HG03175 (cell line): ENCODE measurements around the gene VPS26B.
A peak's percentile ranks its signal among the peaks of the same experiment; 100 is the strongest.
"Not testable (repeated sequence)": the region's sequence is repeated elsewhere in the genome, so short reads cannot be mapped to it uniquely, and the experiment has no call there.

Source experiments
- ATAC-seq: cut with Tn5 transposase; IDR thresholded peaks from one replicate; pipeline ENCODE4 v1.9.1; 2021; ENCODE audit warnings: mild to moderate bottlenecking, moderate library complexity; ENCODE audit not compliant: unreplicated experiment

VPS26B gene

DNA sequence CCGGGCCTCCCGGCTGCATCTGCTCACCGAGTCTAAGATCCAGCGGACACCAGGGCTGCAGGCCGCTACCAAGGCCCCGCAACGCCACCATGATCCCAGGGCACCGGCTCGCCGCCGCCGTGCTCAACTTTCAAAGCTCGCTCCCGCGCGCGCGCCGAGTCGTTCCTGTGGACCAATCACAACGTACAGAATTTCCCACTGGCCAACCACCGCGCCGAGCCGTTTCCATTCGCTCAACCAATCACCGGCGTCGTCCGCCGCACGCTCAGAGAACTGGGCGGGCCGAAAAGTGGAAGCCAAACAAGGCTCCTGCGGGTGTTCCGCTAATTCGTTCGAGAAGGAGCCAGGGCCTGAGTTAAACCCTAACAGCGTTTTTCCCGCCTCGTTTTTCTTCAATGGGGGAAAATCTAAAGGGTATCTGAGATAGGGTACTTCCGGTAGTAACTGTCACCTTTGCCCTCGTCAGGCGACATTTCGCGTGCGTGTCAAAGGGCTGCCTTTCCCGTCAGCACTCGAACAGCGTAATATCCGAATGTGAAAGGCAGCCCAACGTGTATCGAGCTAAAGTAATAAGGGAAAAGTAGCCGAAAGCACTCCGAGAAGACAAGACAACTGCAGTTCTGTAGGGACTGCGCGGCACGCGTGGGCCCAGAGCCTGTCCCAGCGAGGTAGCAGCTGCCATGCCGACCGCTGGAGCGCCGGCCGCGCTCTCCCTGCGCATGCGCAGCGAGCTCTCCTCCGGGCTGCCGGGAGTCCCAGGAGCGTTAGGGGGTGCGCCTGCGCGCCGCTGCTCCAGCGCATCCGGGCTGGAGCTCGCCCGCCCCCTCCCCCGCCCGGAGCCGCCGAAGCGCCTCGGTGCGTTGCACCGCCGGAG lies at the start of gene VPS26B, which contains the start of gene NCAPD3:
Gene VPS26B, plus strand, starts transcription at position 836 of the 874 bp plus-strand sequence. CDS start 452 bp downstream, outside the sequence.
Gene NCAPD3, minus strand, starts transcription at position 132 of the 874 bp plus-strand sequence. Its CDS starts 41 bp downstream, at position 91.
- ATAC-seq: peak; percentile 77

GRCh38 chr11:134176284-134176683 lies 48.2 kb upstream of the VPS26B start:
- ATAC-seq: no peak

GRCh38 chr11:134178032-134178674 lies 46.3 kb upstream of the VPS26B start:
- no peak for ATAC-seq

- ATAC-seq: no peak
Observed at GRCh38 chr11:134181707-134182106, 42.8 kb upstream of the VPS26B start.

DNA sequence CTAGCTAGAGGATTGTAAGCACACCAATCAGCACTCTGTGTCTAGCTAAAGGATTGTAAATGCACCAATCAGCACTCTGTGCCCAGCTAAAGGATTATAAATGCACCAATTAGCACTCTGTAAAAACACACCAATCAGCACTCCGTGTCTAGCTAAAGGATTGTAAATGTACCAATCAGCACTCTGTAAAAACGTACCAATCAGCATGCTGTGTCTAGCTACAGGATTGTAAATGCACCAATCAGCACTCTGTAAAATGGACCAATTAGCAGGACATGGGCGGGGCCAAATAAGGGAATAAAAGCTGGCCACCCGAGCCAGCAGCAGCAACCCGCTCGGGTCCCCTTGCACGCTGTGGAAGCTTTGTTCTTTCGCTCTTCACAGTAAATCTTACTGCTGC lies 36.4 kb upstream of the VPS26B start:
- not testable (repeated sequence) for ATAC-seq

- no peak for ATAC-seq
Observed at GRCh38 chr11:134196756-134197155, 27.7 kb upstream of the VPS26B start.

- no peak for ATAC-seq
Observed at GRCh38 chr11:134199531-134199930, 24.9 kb upstream of the VPS26B start.

- no peak for ATAC-seq
Observed at GRCh38 chr11:134200688-134201087, 23.8 kb upstream of the VPS26B start.

- no peak for ATAC-seq
Observed at GRCh38 chr11:134202661-134203060, 21.8 kb upstream of the VPS26B start.

DNA sequence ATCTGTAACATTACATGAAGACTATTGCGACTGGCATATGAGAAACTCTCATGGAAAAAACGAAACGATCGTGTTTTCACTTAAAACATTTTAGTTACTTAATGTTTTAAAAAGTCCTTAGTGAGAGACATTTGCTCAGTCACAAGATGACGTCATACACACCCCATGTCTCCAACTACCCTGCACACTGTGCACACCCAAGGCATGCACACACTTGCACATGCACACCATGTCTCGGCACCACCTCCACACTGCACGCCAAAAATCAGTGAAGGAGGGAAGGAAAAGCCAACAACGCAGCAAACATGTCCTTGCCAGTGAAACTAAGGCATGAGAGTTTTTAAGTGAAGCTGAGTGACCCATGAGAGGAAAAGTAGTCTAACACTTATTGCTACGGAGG lies 18.7 kb upstream of the VPS26B start:
- no peak for ATAC-seq

- no peak for ATAC-seq
Observed at GRCh38 chr11:134206185-134206584, 18.3 kb upstream of the VPS26B start.

DNA sequence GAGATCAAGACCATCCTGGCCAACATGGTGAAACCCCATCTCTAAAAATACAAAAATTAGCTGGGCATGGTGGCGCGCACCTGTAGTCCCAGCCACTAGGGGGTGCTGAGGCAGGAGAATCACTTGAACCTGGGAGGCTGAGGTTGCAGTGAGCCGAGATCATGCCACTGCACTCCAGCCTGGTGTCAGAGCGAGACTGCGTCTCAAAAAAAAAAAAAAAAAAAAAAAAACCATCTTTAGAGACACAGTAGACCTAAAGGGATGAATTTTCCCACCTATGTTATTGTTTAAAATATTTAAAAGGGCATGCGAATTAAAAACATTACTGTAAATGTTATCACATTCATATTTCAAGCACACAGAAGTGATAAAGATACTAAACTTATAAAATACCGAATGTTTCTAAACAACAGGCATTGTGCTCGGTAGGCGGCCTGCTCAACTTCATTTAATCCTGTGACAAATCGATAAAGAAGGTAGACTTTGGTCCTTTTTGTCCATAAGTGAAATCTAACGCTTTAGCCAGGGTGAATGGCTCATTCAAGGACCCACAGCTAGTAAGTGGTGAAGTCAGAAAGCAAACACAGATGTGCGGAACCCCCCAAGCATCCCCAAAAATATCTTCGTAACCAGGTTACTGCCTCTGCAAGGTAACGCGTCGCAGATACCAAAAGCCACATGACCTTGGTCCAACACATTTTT lies 16.8 kb upstream of the VPS26B start:
- no peak for ATAC-seq

DNA sequence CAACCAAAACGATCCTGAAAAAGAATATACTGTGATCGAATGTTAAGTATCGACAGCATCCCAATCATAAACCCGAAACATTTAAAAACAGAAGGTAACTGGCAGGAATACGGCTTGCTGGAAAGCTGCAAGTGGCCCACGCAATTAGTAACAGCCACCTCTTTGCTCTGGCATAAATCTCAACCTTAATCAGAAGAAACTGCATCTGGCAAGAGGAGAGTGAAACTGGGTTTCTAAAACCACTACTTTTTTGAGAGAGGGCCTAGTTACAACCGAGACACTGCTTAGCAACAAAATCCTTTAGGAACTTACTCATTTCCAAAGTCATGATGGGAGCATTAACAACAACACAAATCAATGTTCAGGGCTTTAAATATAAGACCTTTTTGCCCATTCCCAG lies 8.6 kb upstream of the VPS26B start:
- ATAC-seq: no peak

DNA sequence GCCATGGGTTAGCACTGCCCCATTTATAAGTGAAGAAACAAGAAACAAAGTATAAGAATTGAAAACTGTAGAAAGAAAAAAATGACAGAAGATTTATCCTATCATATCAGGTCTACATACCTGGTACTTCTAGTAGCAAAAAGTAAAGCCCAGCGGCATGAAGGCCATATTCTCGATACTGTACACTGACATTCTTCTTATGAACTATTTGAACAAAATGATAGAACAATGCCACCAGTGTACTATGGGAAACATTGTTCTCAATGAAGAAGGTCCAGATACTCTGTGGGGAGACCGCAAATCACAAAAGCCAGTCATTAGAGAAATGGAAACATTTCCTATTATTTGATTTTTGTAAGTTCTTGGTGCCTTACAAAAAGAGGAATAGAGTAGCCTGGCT lies 7.7 kb upstream of the VPS26B start:
- no peak for ATAC-seq

GRCh38 chr11:134223121-134223520 lies 1.4 kb upstream of the VPS26B start:
- no peak for ATAC-seq

DNA sequence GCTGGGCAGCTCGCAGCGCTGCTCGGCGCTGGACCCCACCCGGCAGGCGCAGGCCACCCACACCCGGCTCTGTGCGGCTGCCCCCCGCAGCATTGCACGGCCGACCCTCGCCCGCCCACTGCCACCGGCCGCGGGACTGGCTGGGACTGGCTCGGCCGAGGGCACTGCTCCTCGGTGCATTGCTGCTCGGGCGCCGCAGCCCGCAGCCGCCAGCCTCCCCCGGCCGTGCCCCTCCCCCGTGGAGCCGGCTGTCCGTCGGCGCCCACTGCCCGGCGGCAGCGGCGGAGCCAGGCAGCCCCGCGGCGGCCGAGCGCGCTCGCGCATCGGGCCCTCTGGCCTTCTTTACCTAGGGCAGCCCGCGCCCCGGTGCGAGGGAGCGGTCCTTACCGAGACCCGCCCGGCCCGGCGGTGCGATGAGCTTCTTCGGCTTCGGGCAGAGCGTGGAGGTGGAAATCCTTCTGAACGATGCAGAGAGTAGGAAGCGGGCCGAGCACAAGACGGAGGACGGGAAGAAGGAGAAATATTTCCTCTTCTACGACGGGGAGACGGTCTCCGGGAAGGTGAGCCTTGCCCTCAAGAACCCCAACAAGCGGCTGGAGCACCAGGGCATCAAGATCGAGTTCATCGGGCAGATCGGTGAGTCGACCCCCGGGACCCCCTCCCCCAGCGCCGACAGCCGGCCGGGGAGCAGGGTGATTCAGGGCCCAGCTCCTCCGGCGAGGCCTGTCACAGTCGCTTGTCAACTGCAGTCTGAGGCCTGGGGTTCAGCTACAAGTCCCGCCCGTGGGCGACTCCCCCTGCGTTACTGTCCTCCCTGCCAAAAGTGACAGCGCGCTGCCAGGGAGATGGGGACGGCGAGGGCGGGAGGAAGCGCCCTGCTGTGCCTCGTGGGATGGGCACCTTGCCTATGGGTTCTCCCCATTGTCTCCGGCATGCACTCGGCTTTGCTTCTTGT lies 516 bp downstream of the VPS26B start:
- peak; percentile 16 for ATAC-seq

- no peak for ATAC-seq
Observed at GRCh38 chr11:134226806-134227325, 2.4 kb downstream of the VPS26B start.

- ATAC-seq: peak; percentile 59
Observed at GRCh38 chr11:134228625-134229024, 4.2 kb downstream of the VPS26B start.

DNA sequence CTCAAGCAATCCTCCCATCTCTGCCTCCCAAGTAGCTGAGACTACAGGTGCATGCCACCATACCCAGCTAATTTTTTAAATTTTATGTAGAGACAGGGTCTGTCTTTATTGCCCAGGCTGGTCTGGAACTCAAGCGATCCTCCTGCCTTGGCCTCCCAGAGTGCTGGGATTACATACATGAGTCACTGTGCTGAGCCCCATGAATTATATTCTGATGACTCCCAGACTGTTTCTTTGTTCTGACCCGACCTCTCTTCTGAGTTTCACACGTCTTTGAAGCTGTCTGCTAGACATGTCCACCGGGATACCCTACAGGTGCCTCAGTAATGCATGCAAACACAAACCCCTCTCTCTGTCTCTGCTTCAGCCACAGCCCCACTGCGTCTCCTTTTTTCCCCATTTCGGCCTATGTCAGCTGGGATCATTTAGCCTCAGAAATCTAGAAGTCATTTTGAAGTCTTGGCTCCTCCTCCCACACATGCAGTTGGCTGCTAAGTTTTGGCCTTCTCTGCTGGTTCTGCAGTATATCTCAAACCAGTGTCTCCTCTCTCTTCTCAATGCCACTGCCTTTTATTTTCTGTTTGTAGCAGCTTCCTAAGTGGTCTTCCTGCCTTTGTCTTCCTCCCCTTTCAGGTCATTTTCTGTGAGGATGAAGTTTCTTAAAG lies 4.8 kb downstream of the VPS26B start:
- no peak for ATAC-seq

DNA sequence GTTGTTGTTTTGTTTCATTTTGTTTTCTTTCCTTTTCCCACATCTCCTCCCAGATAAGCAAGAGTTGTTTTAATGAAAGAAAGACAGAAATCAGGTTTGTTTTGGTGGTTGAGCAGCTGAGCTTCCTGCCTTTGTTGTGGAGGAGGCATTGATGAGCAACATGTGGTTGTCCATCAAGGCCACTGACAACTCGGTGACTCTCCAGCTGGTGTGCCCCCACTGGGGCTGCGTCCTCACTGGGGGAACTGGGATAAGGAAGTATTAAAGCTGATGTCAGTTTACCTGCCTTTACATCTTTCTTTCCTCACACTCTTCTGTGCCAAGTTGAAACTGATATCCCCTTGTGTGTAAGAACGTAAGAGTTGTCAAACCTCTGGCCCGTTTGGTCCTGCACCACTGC lies 5.9 kb downstream of the VPS26B start:
- no peak for ATAC-seq
